K562 (cell line): ENCODE results near the gene CHEK2.

ENCODE experiments used
- CEBPG ChIP-seq, 3 experiments: fragments of 200-800 bp in 1 of 3; sonication (Bioruptor generic) in 1 of 3; sonication (generic) in 1 of 3; formaldehyde crosslinking in 1 of 3; IDR thresholded peaks in 2 of 3; conservative IDR thresholded peaks in 1 of 3; 2 replicates each; pipeline versions ENCODE4 v1.6.1 to v1.8.0; 2016 to 2022; ENCODE audit warnings: missing compliant biosample characterization in 2 of 3, missing genetic modification characterization in 2 of 3, mild to moderate bottlenecking in 1 of 3, missing genetic modification reagents in 1 of 3
- POLR2AphosphoS2 ChIP-seq: IDR thresholded peaks from 2 replicates; pipeline ENCODE4 v1.6.1; 2012; ENCODE audit warnings: low read length, improper control_type of control experiment
- TBP ChIP-seq: optimal IDR thresholded peaks from 2 replicates; pipeline ENCODE3; 2011; ENCODE audit warnings: low read depth, low read length, improper control_type of control experiment
- ZBTB7A ChIP-seq: IDR thresholded peaks from 2 replicates; pipeline ENCODE4 v1.6.1; 2011; ENCODE audit warnings: low read depth, mild to moderate bottlenecking, low read length, moderate library complexity, borderline replicate concordance; ENCODE audit not compliant: control insufficient read depth
- TF ChIP-seq, protein P1 (sequence below), 3 experiments: IDR thresholded peaks in 2 of 3; conservative IDR thresholded peaks in 1 of 3; 2 replicates each; pipeline ENCODE4 v1.5.1; 2011 to 2012; ENCODE audit warnings: low read length in 3 of 3, mild to moderate bottlenecking in 3 of 3, control low read depth in 2 of 3, improper control_type of control experiment in 1 of 3, inconsistent platforms in 1 of 3, low read depth in 1 of 3, mixed read lengths in 1 of 3, moderate library complexity in 1 of 3; ENCODE audit not compliant: insufficient read depth in 2 of 3
- TF ChIP-seq, protein P2 (sequence below), 2 experiments: fragments of 450-650 bp in 1 of 2; sonication (generic) in 1 of 2; formaldehyde crosslinking in 1 of 2; IDR thresholded peaks in 1 of 2; conservative IDR thresholded peaks in 1 of 2; 2 replicates each; pipeline versions ENCODE4 v1.6.1 to v1.8.1; 2016 to 2023; ENCODE audit warnings: mild to moderate bottlenecking in 2 of 2, moderate library complexity in 2 of 2, inconsistent platforms in 1 of 2, missing genetic modification reagents in 1 of 2

GRCh38 chr22:28741785-28742561 is at the start of gene CHEK2, which contains the start of gene HSCB:
- TF ChIP-seq, protein P1, sequence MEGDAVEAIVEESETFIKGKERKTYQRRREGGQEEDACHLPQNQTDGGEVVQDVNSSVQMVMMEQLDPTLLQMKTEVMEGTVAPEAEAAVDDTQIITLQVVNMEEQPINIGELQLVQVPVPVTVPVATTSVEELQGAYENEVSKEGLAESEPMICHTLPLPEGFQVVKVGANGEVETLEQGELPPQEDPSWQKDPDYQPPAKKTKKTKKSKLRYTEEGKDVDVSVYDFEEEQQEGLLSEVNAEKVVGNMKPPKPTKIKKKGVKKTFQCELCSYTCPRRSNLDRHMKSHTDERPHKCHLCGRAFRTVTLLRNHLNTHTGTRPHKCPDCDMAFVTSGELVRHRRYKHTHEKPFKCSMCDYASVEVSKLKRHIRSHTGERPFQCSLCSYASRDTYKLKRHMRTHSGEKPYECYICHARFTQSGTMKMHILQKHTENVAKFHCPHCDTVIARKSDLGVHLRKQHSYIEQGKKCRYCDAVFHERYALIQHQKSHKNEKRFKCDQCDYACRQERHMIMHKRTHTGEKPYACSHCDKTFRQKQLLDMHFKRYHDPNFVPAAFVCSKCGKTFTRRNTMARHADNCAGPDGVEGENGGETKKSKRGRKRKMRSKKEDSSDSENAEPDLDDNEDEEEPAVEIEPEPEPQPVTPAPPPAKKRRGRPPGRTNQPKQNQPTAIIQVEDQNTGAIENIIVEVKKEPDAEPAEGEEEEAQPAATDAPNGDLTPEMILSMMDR (IDR thresholded peaks at IDR 0.05 in 2 of 3, conservative IDR thresholded peaks at IDR 0.05 in 1 of 3; ENCODE audit: insufficient read depth in 2 of 3, low read depth in 1 of 3, low read length in 3 of 3), result peak in 2 of 3 experiments; percentile 32 to 38; a peak in 3 of 6 replicates
- TF ChIP-seq CEBPG (CRISPR knock-in tag; IDR thresholded peaks at IDR 0.05), result no peak
- no peak for TF ChIP-seq CEBPG (tag; conservative IDR thresholded peaks at IDR 0.05 in 1 of 2, IDR thresholded peaks at IDR 0.05 in 1 of 2)
- TF ChIP-seq ZBTB7A, result peak; percentile 83; the same call in 1 of the 2 replicates
- TF ChIP-seq POLR2AphosphoS2, result no peak
- peak; percentile 92 for TF ChIP-seq TBP
- TF ChIP-seq, protein P2, sequence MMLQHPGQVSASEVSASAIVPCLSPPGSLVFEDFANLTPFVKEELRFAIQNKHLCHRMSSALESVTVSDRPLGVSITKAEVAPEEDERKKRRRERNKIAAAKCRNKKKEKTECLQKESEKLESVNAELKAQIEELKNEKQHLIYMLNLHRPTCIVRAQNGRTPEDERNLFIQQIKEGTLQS (IDR thresholded peaks at IDR 0.05), result no peak; the same call in 1 of the 2 replicates
- TF ChIP-seq, protein P2 (CRISPR knock-in tag; conservative IDR thresholded peaks at IDR 0.05), result peak; percentile 86; the same call in 1 of the 2 replicates
